Measurements from ENCODE around the gene SH3BP5L. TPM values are rescaled to one million over a fixed set of nuclear protein-coding genes. Genes with fewer than 3 reads are reported as not detected.

The SH3BP5L gene
- total and polyA plus RNA-seq, 2 of the 8 experiments (the other 6 are each of a cell fraction or from before 2014, with no cell fraction given): 20.2 to 28.4 TPM

DNA sequence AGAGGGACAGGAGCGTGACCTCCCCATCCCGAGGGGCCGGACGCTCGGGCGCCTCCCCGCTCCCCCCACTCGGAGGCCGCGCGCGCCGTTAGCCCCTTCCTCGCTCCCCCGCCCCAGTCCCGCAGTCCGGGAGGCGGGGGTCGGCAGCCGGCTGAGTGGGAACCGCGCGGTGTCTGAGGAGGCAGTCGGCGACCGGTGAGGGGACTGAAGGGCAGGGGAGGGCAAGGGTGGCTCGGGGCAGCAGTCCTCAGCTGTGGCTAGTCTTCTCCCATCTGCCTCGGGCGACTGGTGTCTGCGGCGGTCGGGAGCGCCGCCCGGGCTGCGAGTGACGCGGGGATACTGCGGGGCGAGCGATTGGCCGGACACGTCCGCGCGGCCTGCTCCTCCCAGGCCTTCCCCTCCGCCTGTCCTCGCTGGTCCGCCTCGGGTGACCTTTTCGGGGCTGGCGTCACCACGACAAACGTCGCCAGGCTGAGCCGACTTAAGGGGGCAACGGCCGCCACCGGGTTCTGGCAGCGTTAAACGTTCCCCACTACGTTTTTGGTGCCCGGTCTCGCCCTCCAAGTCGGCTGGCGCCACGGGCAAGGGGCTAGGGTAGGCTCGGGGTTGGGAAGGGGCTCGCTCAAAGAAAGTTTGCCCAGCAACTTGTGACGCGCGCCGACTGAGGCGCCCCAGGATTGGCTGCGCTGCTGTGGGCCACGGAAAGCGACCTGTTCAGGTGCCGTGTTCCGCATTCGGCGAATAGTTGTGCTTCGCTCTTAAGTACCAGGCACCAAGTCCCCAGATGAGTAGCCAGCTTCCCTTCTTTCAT is 12.8 kb upstream of the SH3BP5L start:
- Histone ChIP-seq H3K27ac (ENCODE audit: low read depth, low read length) (peak overlapping the region; percentile 77), H3K9me3 (ENCODE audit: insufficient read depth in 2 of 2, low read depth in 1 of 2, low read length in 1 of 2) (no peaks in the 10 kb centered on the region), H3K18ac (ENCODE audit: extremely low read depth, low read length) (peak overlapping the region; percentile 90), H2AK5ac (ENCODE audit: low read depth, low read length) (no peak overlapping the region), H3K23ac (ENCODE audit: insufficient read length) (no peak overlapping the region), H3K4me3 (ENCODE audit: extremely low read depth in 1 of 4, insufficient read depth in 2 of 4, low read depth in 3 of 4, low read length in 4 of 4) (peak overlapping the region; percentile 78 to 88 (median 84)), H3K4me2 (ENCODE audit: insufficient read depth in 1 of 2, low read depth in 2 of 2, low read length in 2 of 2) (peak overlapping the region; percentile 74 to 78), H4K91ac (replicated peaks; ENCODE audit: insufficient read length, low read length) (peak overlapping the region; percentile 83), H2AFZ (ENCODE audit: low read length) (peak overlapping the region; percentile 88), H3K56ac (replicated peaks; ENCODE audit: insufficient read length, low read depth, low read length) (peak overlapping the region; percentile 70), H3K4me1 (replicated peaks in 1 of 4; ENCODE audit: control insufficient read depth in 3 of 4, insufficient read depth in 4 of 4, low read length in 3 of 4) (peaks cover 0 to 5% (median 2%) of the 10 kb centered on the region in 4 experiments; a peak in 3 of 7 replicates), H2BK15ac (ENCODE audit: low read length) (no peak overlapping the region), H3K23me2 (ENCODE audit: low read depth, low read length) (peaks cover 9% of the 10 kb centered on the region; the same call in 1 of the 2 replicates), H4K20me1 (replicated peaks in 1 of 2; ENCODE audit: control insufficient read depth in 1 of 2, insufficient read depth in 2 of 2, low read length in 2 of 2) (peaks cover 2 to 3% of the 10 kb centered on the region in 2 experiments), H3K14ac (ENCODE audit: insufficient read length) (peak overlapping the region; percentile 35), H2BK20ac (ENCODE audit: low read length) (no peak overlapping the region), H4K5ac (ENCODE audit: insufficient read length, low read depth, low read length) (peak overlapping the region; percentile 49), H3K9ac (replicated peaks in 1 of 4; ENCODE audit: extremely low read depth in 1 of 4, low read depth in 3 of 4, low read length in 3 of 4) (peak overlapping the region; percentile 82 to 89 (median 83)), H3K4ac (replicated peaks; ENCODE audit: insufficient read length, low read depth, low read length) (peak overlapping the region; percentile 75), H3K79me2 (ENCODE audit: control insufficient read depth in 1 of 2, insufficient read depth in 2 of 2, low read length in 2 of 2) (peaks cover 0 to 20% of the 10 kb centered on the region in 2 experiments; a peak in 2 of 4 replicates), H4K8ac (ENCODE audit: extremely low read depth, insufficient read depth, low read length) (peak overlapping the region; percentile 88; the same call in 1 of the 2 replicates), H2BK120ac (replicated peaks; ENCODE audit: low read depth, low read length) (no peak overlapping the region), H2BK12ac (ENCODE audit: low read depth, low read length) (peak overlapping the region; percentile 75; the same call in 1 of the 2 replicates), H3K36me3 (ENCODE audit: control insufficient read depth in 2 of 4, insufficient read depth in 4 of 4, low read length in 3 of 4) (no peaks in the 10 kb centered on the region; a peak in 1 of 8 replicates), H3K27me3 (replicated peaks in 1 of 4; ENCODE audit: control insufficient read depth in 3 of 4, extremely low read depth in 1 of 4, insufficient read depth in 3 of 4, low read length in 3 of 4) (peaks cover 0 to 2% (median 0%) of the 10 kb centered on the region in 4 experiments; a peak in 1 of 7 replicates), H2BK5ac (ENCODE audit: low read depth, low read length) (peak overlapping the region; percentile 91; the same call in 1 of the 2 replicates), H3K79me1 (ENCODE audit: low read depth, low read length) (peaks cover 10% of the 10 kb centered on the region)
- no peak for FAIRE-seq
- peak; percentile 90 to 97 for DNase-seq (ENCODE audit: low read depth in 1 of 2, low spot score in 2 of 2)
- ChIA-PET POLR2A (ENCODE audit: partially characterized antibody) (interaction anchor here (0.8 to 7.3 kb wide), 11 partner anchors 10 to 73 kb away, joined by 3 to 69 read pairs (median 6); partner anchors contain the start of genes PGBD2, SH3BP5L and ZNF692), CTCF (ENCODE audit: partially characterized antibody) (interaction anchor here (0.6 to 5.3 kb wide), 11 partner anchors 10 to 65 kb away, joined by 3 to 32 read pairs (median 8); partner anchors contain the start of genes SH3BP5L and ZNF692)
- 1% methylated on average over 65 of the region's 82 CpGs; no CpG with 5 or more reads in 1 of the 2 experiments for WGBS, 2 experiments (ENCODE audit: extremely low coverage in 1 of 2, insufficient coverage in 1 of 2, insufficient read length in 1 of 2, insufficient replicate concordance in 2 of 2, low coverage in 1 of 2, low lambda C conversion rate in 2 of 2, missing lambda C conversion rate in 1 of 2)
- TF ChIP-seq EGR1 (IDR thresholded peaks at IDR 0.05; ENCODE audit: borderline replicate concordance, low read depth, low read length) (no peak), TBP (IDR thresholded peaks at IDR 0.05; ENCODE audit: low read depth, low read length) (peak; percentile 28; the same call in 1 of the 2 replicates), SUZ12 (IDR thresholded peaks at IDR 0.05; ENCODE audit: low read length) (no peak), SP1 (IDR thresholded peaks at IDR 0.05; ENCODE audit: low read depth, low read length) (peak; percentile 49; the same call in 1 of the 2 replicates), PHF8 (conservative IDR thresholded peaks at IDR 0.05; ENCODE audit: low read depth, low read length) (peak; percentile 56; the same call in 1 of the 2 replicates), SIN3A (conservative IDR thresholded peaks at IDR 0.05 in 1 of 2, IDR thresholded peaks at IDR 0.05 in 1 of 2; ENCODE audit: low read depth in 1 of 2, low read length in 2 of 2) (peak in 1 of 2 experiments; percentile 9; a peak in 1 of 4 replicates), HDAC2 (IDR thresholded peaks at IDR 0.05; ENCODE audit: borderline replicate concordance in 1 of 2, low read depth in 2 of 2, low read length in 2 of 2) (0 out of 4 replicates have a peak, but pooled peaks of 1 of the 2 experiments have one; percentile 46), KDM4A (IDR thresholded peaks at IDR 0.05; ENCODE audit: low read depth, low read length, severe bottlenecking) (peak; percentile 73)
- TF ChIP-seq, protein P1, sequence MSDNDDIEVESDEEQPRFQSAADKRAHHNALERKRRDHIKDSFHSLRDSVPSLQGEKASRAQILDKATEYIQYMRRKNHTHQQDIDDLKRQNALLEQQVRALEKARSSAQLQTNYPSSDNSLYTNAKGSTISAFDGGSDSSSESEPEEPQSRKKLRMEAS (IDR thresholded peaks at IDR 0.05): 0 out of 2 replicates have a peak, but pooled peaks have one; percentile 2

Measured in H1 (cell line).